IMR-90 (cell line): ENCODE results near the gene CFP. TPM values are rescaled to one million over a fixed set of nuclear protein-coding genes. Genes with fewer than 3 reads are reported as not detected.

Experiments
- ATAC-seq: fragments of 200-7000 bp; cut with Tn5 transposase; 2 replicates; pipeline ENCODE4 v1.9.1; 2020; ENCODE audit warnings: low read depth, mild to moderate bottlenecking, moderate library complexity
- BruUV-seq: library from RNA; stranded (reverse); fragments of 400-500 nt; replicated peaks from 2 replicates; lab custom pipeline; 2021; lab: Mats Ljungman, UMichigan
- CTCF ChIA-PET: fragments of 300-600 bp; formaldehyde crosslinking; extraction: SDS; loops from one replicate; lab custom pipeline; 2021; ENCODE audit warnings: antibody characterized with exemption; lab: Yijun Ruan, JAX
- POLR2A ChIA-PET: fragments of 300-600 bp; sonication (Branson Sonifier 250); formaldehyde crosslinking; loops from one replicate; lab custom pipeline; 2022; ENCODE audit warnings: antibody characterized with exemption; ENCODE audit not compliant: unreplicated experiment; lab: Charles Lee
- DNase-seq: peaks from one replicate; pipeline ENCODE4 v3.0.0; 2013
- H2AFZ ChIP-seq: replicated peaks from 2 replicates; pipeline ENCODE3; 2013; ENCODE audit warnings: low read length, mild to moderate bottlenecking; ENCODE audit not compliant: poor library complexity
- H2AK5ac ChIP-seq: 2 replicates; pipeline ENCODE4 v1.6.1; 2013; ENCODE audit warnings: low read depth, low read length, inconsistent platforms
- H2AK9ac ChIP-seq: replicated peaks from 2 replicates; pipeline ENCODE3; 2013; ENCODE audit warnings: mild to moderate bottlenecking, low read depth, low read length, moderate library complexity; ENCODE audit not compliant: poor library complexity
- H2BK120ac ChIP-seq: 2 replicates; pipeline ENCODE4 v1.6.1; 2013; ENCODE audit warnings: low read depth, low read length, inconsistent platforms
- H2BK15ac ChIP-seq: 3 replicates; pipeline ENCODE4 v1.6.1; 2013; ENCODE audit warnings: low read depth, low read length, inconsistent platforms
- H2BK20ac ChIP-seq: 2 replicates; pipeline ENCODE4 v1.6.1; 2013; ENCODE audit warnings: low read depth, mild to moderate bottlenecking, inconsistent platforms, low read length, moderate library complexity
- H2BK5ac ChIP-seq: 2 replicates; pipeline ENCODE4 v1.6.1; 2013; ENCODE audit warnings: mild to moderate bottlenecking, low read depth, low read length, inconsistent platforms; ENCODE audit not compliant: poor library complexity, severe bottlenecking
- H3K14ac ChIP-seq: replicated peaks from 2 replicates; pipeline ENCODE4 v1.6.1; 2013; ENCODE audit warnings: low read depth, low read length, inconsistent platforms
- H3K18ac ChIP-seq: 2 replicates; pipeline ENCODE4 v1.6.1; 2013; ENCODE audit warnings: low read depth, low read length, control low read depth
- H3K23ac ChIP-seq: 2 replicates; pipeline ENCODE4 v1.6.1; 2013; ENCODE audit warnings: low read depth, low read length, inconsistent platforms
- H3K27ac ChIP-seq: 2 replicates; pipeline ENCODE4 v1.5.1; 2013; ENCODE audit warnings: mild to moderate bottlenecking, control low read depth, low read length; ENCODE audit not compliant: insufficient read depth
- H3K27me3 ChIP-seq: 2 replicates; pipeline ENCODE4 v1.6.1; 2013; ENCODE audit warnings: low read length; ENCODE audit not compliant: control insufficient read depth, insufficient read depth
- H3K36me3 ChIP-seq: 2 replicates; pipeline ENCODE4 v1.6.1; 2013; ENCODE audit warnings: low read length, mixed read lengths; ENCODE audit not compliant: control insufficient read depth, insufficient read depth
- H3K4ac ChIP-seq: 2 replicates; pipeline ENCODE4 v1.6.1; 2013; ENCODE audit warnings: low read depth, low read length, inconsistent platforms
- H3K4me1 ChIP-seq: 2 replicates; pipeline ENCODE4 v1.6.1; 2013; ENCODE audit warnings: low read length, mixed read lengths; ENCODE audit not compliant: control insufficient read depth, insufficient read depth
- H3K4me2 ChIP-seq: 2 replicates; pipeline ENCODE4 v1.6.1; 2013; ENCODE audit warnings: low read depth, mild to moderate bottlenecking, control low read depth, low read length, moderate library complexity
- H3K4me3 ChIP-seq: 2 replicates; pipeline ENCODE4 v1.5.1; 2013; ENCODE audit warnings: low read depth, mild to moderate bottlenecking, control low read depth, low read length, moderate library complexity; ENCODE audit not compliant: insufficient read depth
- H3K56ac ChIP-seq: 2 replicates; pipeline ENCODE4 v1.6.1; 2013; ENCODE audit warnings: low read length, inconsistent platforms; ENCODE audit not compliant: insufficient read depth; ENCODE audit errors: extremely low read depth
- H3K79me1 ChIP-seq, 2 experiments: 2 replicates each; pipeline ENCODE4 v1.6.1; 2013; ENCODE audit warnings: low read length in 2 of 2, inconsistent platforms in 1 of 2, low read depth in 1 of 2
- H3K9ac ChIP-seq: 2 replicates; pipeline ENCODE4 v1.6.1; 2013; ENCODE audit warnings: low read depth, low read length, control low read depth
- H3K9me1 ChIP-seq: 2 replicates; pipeline ENCODE4 v1.6.1; 2013; ENCODE audit warnings: low read length, inconsistent platforms; ENCODE audit not compliant: insufficient read depth
- H3K9me3 ChIP-seq: 2 replicates; pipeline ENCODE4 v1.6.1; 2013; ENCODE audit warnings: low read length; ENCODE audit not compliant: control insufficient read depth, insufficient read depth
- H4K20me1 ChIP-seq: 2 replicates; pipeline ENCODE4 v1.6.1; 2013; ENCODE audit warnings: low read length, inconsistent platforms; ENCODE audit not compliant: insufficient read depth
- H4K5ac ChIP-seq: 2 replicates; pipeline ENCODE4 v1.6.1; 2013; ENCODE audit warnings: mild to moderate bottlenecking, low read depth, low read length, control low read depth
- H4K8ac ChIP-seq, 2 experiments: 2 replicates each; pipeline ENCODE4 v1.6.1; 2013; ENCODE audit warnings: low read depth in 2 of 2, low read length in 2 of 2, control low read depth in 1 of 2, inconsistent platforms in 1 of 2
- H4K91ac ChIP-seq: 2 replicates; pipeline ENCODE4 v1.6.1; 2013; ENCODE audit warnings: low read depth, low read length, inconsistent platforms; ENCODE audit not compliant: insufficient read depth
- FOS ChIP-seq: fragments of 150-350 bp; IDR thresholded peaks from 2 replicates; pipeline ENCODE4 v1.6.1; 2016; ENCODE audit warnings: low read depth, low read length
- MAFK ChIP-seq: IDR thresholded peaks from 2 replicates; pipeline ENCODE4 v1.6.1; 2012; ENCODE audit warnings: low read depth, low read length, improper control_type of control experiment
- MAZ ChIP-seq: IDR thresholded peaks from 2 replicates; pipeline ENCODE4 v1.6.1; 2012; ENCODE audit warnings: low read depth, mild to moderate bottlenecking, low read length, improper control_type of control experiment, moderate library complexity, borderline replicate concordance
- MXI1 ChIP-seq: IDR thresholded peaks from 2 replicates; pipeline ENCODE4 v1.6.1; 2012; ENCODE audit warnings: low read depth, mild to moderate bottlenecking, low read length, moderate library complexity, borderline replicate concordance
- RAD21 ChIP-seq: IDR thresholded peaks from 2 replicates; pipeline ENCODE4 v1.6.1; 2012; ENCODE audit warnings: low read length, improper control_type of control experiment
- RCOR1 ChIP-seq: IDR thresholded peaks from 2 replicates; pipeline ENCODE4 v1.6.1; 2012; ENCODE audit warnings: mild to moderate bottlenecking, low read length, improper control_type of control experiment; ENCODE audit not compliant: insufficient replicate concordance
- RFX5 ChIP-seq: IDR thresholded peaks from 2 replicates; pipeline ENCODE4 v1.8.0; 2012; ENCODE audit warnings: low read depth, mild to moderate bottlenecking, low read length, moderate library complexity
- WGBS, 2 experiments: methylation state at CpG; one replicate each; pipeline versions ENCODE4 v1.1.5 to v1.1.7; 2013; ENCODE audit warnings: missing lambda C conversion rate in 2 of 2; ENCODE audit not compliant: insufficient read length in 1 of 2; ENCODE audit errors: extremely low coverage in 2 of 2; 5-methylcytosine and 5-hydroxymethylcytosine counted together
- dilution Hi-C: fragments of 300-500 bp; cut with HindIII; formaldehyde crosslinking; loops from one replicate; pipeline ENCODE4 v1.14.3; 2018; ENCODE audit warnings: low sequenced_read_pairs; ENCODE audit not compliant: unreplicated experiment
- in situ Hi-C: fragments of 300-500 bp; cut with MboI; formaldehyde crosslinking; loops from 3 replicates; pipeline ENCODE4 v1.14.3; 2019; ENCODE audit warnings: low sequenced_read_pairs, inconsistent platforms, mixed read lengths
- intact Hi-C: fragments of 100-400 bp; cut with micrococcal nuclease; formaldehyde crosslinking; loops from 2 replicates; pipeline ENCODE4 v1.10.0; 2022
- polyA plus RNA-seq, 3 experiments: library from polyadenylated mRNA; depleted of rRNA; stranded (reverse); fragments of >200 nt; gene quantifications; 2 replicates each; pipeline ENCODE4 v1.2.3, GENCODE V29; 2012; ENCODE audit warnings: low replicate concordance in 1 of 3
- total RNA-seq: library from RNA; depleted of rRNA; stranded (reverse); fragments of >200 nt; gene quantifications from 2 replicates; pipeline ENCODE4 v1.2.3, GENCODE V29; 2012
- TF ChIP-seq, protein P1 (sequence below): fragments of 150-350 bp; IDR thresholded peaks from 2 replicates; pipeline ENCODE4 v1.6.1; 2016; ENCODE audit warnings: low read depth, mild to moderate bottlenecking, low read length, moderate library complexity, borderline replicate concordance

Gene CFP
- total and polyA plus RNA-seq, 2 of the 4 experiments (the other 2 are of a cell fraction), result under 0.01 to 0.14 TPM

DNA sequence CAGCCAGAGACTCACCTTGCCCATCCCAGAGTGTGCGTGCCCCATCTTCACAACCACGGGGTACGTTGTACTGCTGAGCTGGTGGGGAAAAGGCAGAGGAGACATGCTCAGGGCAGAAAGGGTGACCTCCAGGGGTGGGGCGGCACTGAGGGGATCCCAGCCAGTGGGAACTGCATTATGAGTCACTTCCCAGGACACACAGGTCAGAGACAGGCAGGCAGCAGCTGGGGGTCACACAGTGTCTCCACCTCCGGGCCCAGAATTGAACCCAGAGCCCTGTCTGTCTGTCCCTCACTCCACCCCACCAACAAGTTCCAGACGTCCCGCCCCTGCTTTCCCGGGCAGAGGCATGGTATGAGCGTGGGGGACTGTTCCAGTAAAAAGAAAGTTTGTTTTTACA lies 52.3 kb downstream of the CFP start:
- Histone ChIP-seq H3K4me1 (peaks cover 34% of the 10 kb centered on the region), H3K79me1 (peaks cover 3 to 5% of the 10 kb centered on the region in 2 experiments; a peak in 1 of 4 replicates), H3K36me3 (no peaks in the 10 kb centered on the region), H4K5ac (no peak overlapping the region), H2BK15ac (no peak overlapping the region), H2BK20ac (peak overlapping the region; percentile 51; the same call in 1 of the 2 replicates), H2BK5ac (peak overlapping the region; percentile 5), H4K8ac (no peak overlapping the region), H4K91ac (peak overlapping the region; percentile 17; the same call in 1 of the 2 replicates), H3K27ac (0 out of 2 replicates have a peak overlapping the region, but pooled peaks have one; percentile 2), H3K4ac (peak overlapping the region; percentile 42), H3K18ac (peak overlapping the region; percentile 6; the same call in 1 of the 2 replicates), H3K27me3 (no peaks in the 10 kb centered on the region), H3K9ac (no peak overlapping the region), H3K4me2 (peak overlapping the region; percentile 17; the same call in 1 of the 2 replicates), H2AK5ac (no peak overlapping the region; the same call in 1 of the 2 replicates), H3K9me1 (peaks cover 16% of the 10 kb centered on the region), H3K14ac (no peak overlapping the region), H4K20me1 (no peaks in the 10 kb centered on the region), H3K23ac (0 out of 2 replicates have a peak overlapping the region, but pooled peaks have one; percentile 7), H3K56ac (no peak overlapping the region), H2BK120ac (peak overlapping the region; percentile 80), H3K4me3 (no peak overlapping the region), H3K9me3 (no peaks in the 10 kb centered on the region; the same call in 1 of the 2 replicates), H2AK9ac (no peak overlapping the region), H2AFZ (peak overlapping the region; percentile 15)
- in situ Hi-C loops (no loop called here), intact Hi-C loops (no loop called here), dilution Hi-C loops (no loop called here)
- no CpG with 5 or more reads among the region's 9 CpGs for WGBS, 2 experiments
- CTCF ChIA-PET, result no interaction called here
- no TSS peak for BruUV-seq
- no peak for DNase-seq
- POLR2A ChIA-PET, result no interaction called here
- 0 out of 2 replicates have a peak, but pooled peaks have one; percentile 1 for ATAC-seq
- no peak for TF ChIP-seq MXI1
- no peak for TF ChIP-seq MAZ
- TF ChIP-seq RCOR1, result no peak
- TF ChIP-seq FOS, result peak; percentile 54; the same call in 1 of the 2 replicates
- TF ChIP-seq, protein P1, sequence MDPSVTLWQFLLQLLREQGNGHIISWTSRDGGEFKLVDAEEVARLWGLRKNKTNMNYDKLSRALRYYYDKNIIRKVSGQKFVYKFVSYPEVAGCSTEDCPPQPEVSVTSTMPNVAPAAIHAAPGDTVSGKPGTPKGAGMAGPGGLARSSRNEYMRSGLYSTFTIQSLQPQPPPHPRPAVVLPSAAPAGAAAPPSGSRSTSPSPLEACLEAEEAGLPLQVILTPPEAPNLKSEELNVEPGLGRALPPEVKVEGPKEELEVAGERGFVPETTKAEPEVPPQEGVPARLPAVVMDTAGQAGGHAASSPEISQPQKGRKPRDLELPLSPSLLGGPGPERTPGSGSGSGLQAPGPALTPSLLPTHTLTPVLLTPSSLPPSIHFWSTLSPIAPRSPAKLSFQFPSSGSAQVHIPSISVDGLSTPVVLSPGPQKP, result no peak
- no peak for TF ChIP-seq MAFK
- no peak for TF ChIP-seq RAD21
- no peak for TF ChIP-seq RFX5
